Activated naive CD4-positive, alpha-beta T cell treated with anti-CD3 and anti-CD28 coated beads for 36 hours (primary cell): ENCODE measurements around the gene TFE3. TPM values are rescaled to one million over a fixed set of nuclear protein-coding genes. Genes with fewer than 3 reads are reported as not detected.

ENCODE experiments used
- CTCF ChIA-PET: fragments of 350-600 bp; sonication (Branson Sonifier 250); formaldehyde crosslinking; loops from one replicate; lab custom pipeline; 2021; ENCODE audit warnings: antibody characterized with exemption; lab: Charles Lee
- DNase-seq: peaks from one replicate; pipeline ENCODE4 v3.0.0-alpha.2; 2020
- H3K27ac Mint-ChIP-seq: one replicate; pipeline ENCODE4 v1.8.0; 2021; ENCODE audit warnings: mild to moderate bottlenecking, mixed read lengths
- H3K27me3 Mint-ChIP-seq: one replicate; pipeline ENCODE4 v1.8.0; 2021; ENCODE audit warnings: low read depth, mixed read lengths
- H3K36me3 Mint-ChIP-seq: one replicate; pipeline ENCODE4 v1.8.0; 2021; ENCODE audit warnings: low read depth, mixed read lengths
- H3K4me1 Mint-ChIP-seq: one replicate; pipeline ENCODE4 v1.8.0; 2021; ENCODE audit warnings: low read depth, mixed read lengths
- H3K4me3 Mint-ChIP-seq: one replicate; pipeline ENCODE4 v1.8.0; 2021; ENCODE audit warnings: mild to moderate bottlenecking, moderate library complexity, mixed read lengths
- H3K9me3 Mint-ChIP-seq: one replicate; pipeline ENCODE4 v1.8.0; 2021; ENCODE audit warnings: mixed read lengths
- intact Hi-C: fragments of 100-400 bp; cut with micrococcal nuclease; formaldehyde crosslinking; loops from one replicate; pipeline ENCODE4 v1.15.1; 2023
- total RNA-seq, 2 experiments: library from RNA; stranded (reverse); gene quantifications; one replicate each; pipeline ENCODE4 v1.2.3, GENCODE V29; 2021

TFE3 gene
- total RNA-seq, 2 experiments from 2014 or later = 34.7 to 35.5 TPM

DNA sequence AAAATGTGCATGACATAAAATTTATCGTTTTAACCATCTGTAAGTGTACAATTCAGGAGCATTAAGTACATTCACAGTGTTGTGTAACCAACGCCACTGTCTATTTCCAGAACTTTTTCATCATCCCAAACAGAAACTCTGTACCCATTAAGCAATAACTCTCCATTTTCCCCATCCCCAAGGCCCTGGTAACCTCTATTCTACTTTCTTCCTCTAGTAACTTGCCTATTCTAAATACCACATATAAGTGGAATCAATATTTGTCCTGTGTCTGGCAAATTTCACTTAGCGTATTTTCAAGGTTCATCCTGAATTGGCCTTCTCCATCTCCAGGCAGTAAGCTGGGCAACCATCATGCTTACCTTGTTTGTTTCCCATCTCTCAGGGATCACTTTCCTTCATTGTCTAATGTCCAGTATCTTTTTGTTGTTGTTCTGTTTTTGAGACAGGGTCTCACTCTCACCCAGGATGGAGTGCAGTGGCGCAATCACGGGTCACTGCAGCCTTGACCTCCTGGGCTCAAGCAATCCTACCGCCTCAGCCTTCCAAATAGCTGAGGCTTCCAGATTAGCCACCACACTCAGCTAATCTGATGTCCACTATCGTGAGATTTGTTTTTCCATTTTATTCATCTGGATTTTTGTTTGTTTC lies 23.4 kb downstream of the TFE3 start:
- CTCF ChIA-PET = no interaction called here
- DNase-seq = no peak
- H3K27ac Mint-ChIP-seq = no peak overlapping the region
- H3K36me3 Mint-ChIP-seq = no peaks in the 10 kb centered on the region
- no peaks in the 10 kb centered on the region for H3K9me3 Mint-ChIP-seq
- intact Hi-C loops = no loop called here
- H3K4me1 Mint-ChIP-seq = no peaks in the 10 kb centered on the region
- H3K27me3 Mint-ChIP-seq = no peaks in the 10 kb centered on the region
- no peak overlapping the region for H3K4me3 Mint-ChIP-seq

- Mint-ChIP-seq H3K4me1 (no peaks in the 10 kb centered on the region), H3K27ac (no peak overlapping the region), H3K9me3 (no peaks in the 10 kb centered on the region), H3K4me3 (no peak overlapping the region), H3K36me3 (no peaks in the 10 kb centered on the region), H3K27me3 (no peaks in the 10 kb centered on the region)
- no peak for DNase-seq
- CTCF ChIA-PET = no interaction called here
- intact Hi-C loops = no loop called here
These were observed 24.1 kb downstream of the TFE3 start for GRCh38 chrX:49019050-49019449.

GRCh38 chrX:49003696-49004095 lies 39.5 kb downstream of the TFE3 start:
- no peaks in the 10 kb centered on the region for H3K9me3 Mint-ChIP-seq
- H3K36me3 Mint-ChIP-seq = peaks cover 11% of the 10 kb centered on the region
- intact Hi-C loops = loop anchor here (5.0 kb wide), 2 partner anchors 91 to 106 kb away; partner anchors contain the start of genes PQBP1, SLC35A2 and TIMM17B
- peak overlapping the region; percentile 63 for H3K27ac Mint-ChIP-seq
- H3K4me3 Mint-ChIP-seq = no peak overlapping the region
- no peaks in the 10 kb centered on the region for H3K27me3 Mint-ChIP-seq
- H3K4me1 Mint-ChIP-seq = peaks cover 26% of the 10 kb centered on the region
- CTCF ChIA-PET = interaction anchor here (0.6 kb wide), 1 partner anchor 204 kb away, joined by 5 read pairs; no protein-coding TSS in a partner anchor
- no peak for DNase-seq

GRCh38 chrX:49002091-49002935 lies 40.8 kb downstream of the TFE3 start, which contains the start of gene GRIPAP1:
TSS of gene GRIPAP1 (minus strand) at chrX:49002264. CDS start at chrX:49002229, 35 bp downstream.
- Mint-ChIP-seq H3K4me1 (peaks cover 37% of the 10 kb centered on the region), H3K27me3 (no peaks in the 10 kb centered on the region), H3K4me3 (peak within 1 kb of the TSS; percentile 99), H3K36me3 (peaks cover 23% of the 10 kb centered on the region), H3K9me3 (no peaks in the 10 kb centered on the region), H3K27ac (peak within 1 kb of the TSS; percentile 97)
- DNase-seq = peak; percentile 85
- intact Hi-C loops = loop anchor here (1.0 to 5.0 kb wide), 5 partner anchors 41 to 266 kb away; partner anchors contain the start of genes PQBP1, SLC35A2, TFE3 and TIMM17B
- CTCF ChIA-PET = interaction anchor here (0.6 to 1.1 kb wide), 2 partner anchors 30 to 90 kb away, joined by 3 to 4 read pairs; partner anchors contain the start of gene KCND1

DNA sequence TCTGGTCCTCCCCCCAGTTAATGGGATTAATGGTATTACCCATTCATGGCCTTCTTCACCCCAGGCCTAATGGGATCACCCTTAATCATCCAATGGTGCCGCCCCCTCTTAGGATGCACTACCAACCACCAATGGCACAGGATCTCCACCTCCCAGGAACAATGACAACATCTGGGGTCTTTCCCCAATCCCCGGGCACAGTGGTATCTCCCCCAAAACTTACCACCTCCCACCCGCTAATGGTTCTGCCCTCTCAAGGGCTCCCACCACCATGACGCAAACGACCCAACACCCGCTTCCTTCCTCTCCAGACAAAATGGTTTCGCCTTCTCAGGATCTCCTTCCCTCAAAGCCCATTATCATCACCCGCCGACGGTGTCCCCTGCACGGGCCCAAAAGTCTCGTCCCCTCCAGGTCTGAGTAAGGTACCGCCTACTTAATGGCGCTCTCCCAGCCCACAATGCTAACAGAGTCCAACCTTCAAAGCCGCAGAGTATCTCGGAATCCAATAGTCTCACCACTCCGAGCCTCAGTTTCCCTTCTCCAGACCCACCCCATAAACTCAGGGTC lies 41.6 kb downstream of the TFE3 start:
- H3K36me3 Mint-ChIP-seq = peaks cover 27% of the 10 kb centered on the region
- peak overlapping the region; percentile 99 for H3K4me3 Mint-ChIP-seq
- intact Hi-C loops = loop anchor here (1.0 to 5.0 kb wide), 5 partner anchors 42 to 265 kb away; partner anchors contain the start of genes PQBP1, SLC35A2, TFE3 and TIMM17B
- no peaks in the 10 kb centered on the region for H3K27me3 Mint-ChIP-seq
- no peaks in the 10 kb centered on the region for H3K9me3 Mint-ChIP-seq
- H3K27ac Mint-ChIP-seq = peak overlapping the region; percentile 97
- DNase-seq = peak; percentile 63
- peaks cover 43% of the 10 kb centered on the region for H3K4me1 Mint-ChIP-seq
- CTCF ChIA-PET = interaction anchor here (0.6 to 1.1 kb wide), 2 partner anchors 30 to 89 kb away, joined by 3 to 4 read pairs; partner anchors contain the start of gene KCND1

DNA sequence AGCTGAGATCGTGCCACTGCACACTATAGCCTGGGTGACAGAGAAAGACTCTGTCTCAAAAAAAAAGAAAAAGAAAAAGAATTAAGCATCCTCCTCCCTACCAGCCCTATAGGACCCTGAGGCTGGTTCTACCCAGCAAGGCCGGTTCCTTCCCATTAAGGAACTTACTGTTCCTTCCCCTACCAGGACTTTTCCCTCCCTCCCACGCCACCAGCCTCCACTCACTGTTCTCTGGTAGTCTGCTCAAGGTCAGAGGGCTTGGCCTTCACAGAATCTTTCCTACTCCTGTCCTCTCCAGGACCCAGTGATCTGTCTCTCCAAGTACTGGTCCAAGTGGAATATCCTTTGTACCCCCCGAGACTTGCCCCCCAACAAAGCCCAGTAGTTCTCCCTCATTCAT lies 42.5 kb downstream of the TFE3 start:
- intact Hi-C loops = loop anchor here (5.0 kb wide), 2 partner anchors 88 to 103 kb away; partner anchors contain the start of genes PQBP1, SLC35A2 and TIMM17B
- DNase-seq = no peak

GRCh38 chrX:48999030-48999429 lies 44.1 kb downstream of the TFE3 start:
- Mint-ChIP-seq H3K27me3 (no peaks in the 10 kb centered on the region), H3K36me3 (peaks cover 35% of the 10 kb centered on the region), H3K4me3 (no peak overlapping the region), H3K9me3 (no peaks in the 10 kb centered on the region), H3K4me1 (peaks cover 44% of the 10 kb centered on the region), H3K27ac (no peak overlapping the region)
- CTCF ChIA-PET = no interaction called here
- intact Hi-C loops = loop anchor here (2.0 kb wide), 1 partner anchor 32 kb away; no protein-coding TSS in a partner anchor
- DNase-seq = peak; percentile 21

More for the DNA sequence above, 42.5 kb downstream of the TFE3 start:
- CTCF ChIA-PET = no interaction called here
- H3K27me3 Mint-ChIP-seq = no peaks in the 10 kb centered on the region
- H3K4me1 Mint-ChIP-seq = peaks cover 44% of the 10 kb centered on the region
- H3K36me3 Mint-ChIP-seq = peaks cover 27% of the 10 kb centered on the region
- peak overlapping the region; percentile 13 for H3K27ac Mint-ChIP-seq
- no peaks in the 10 kb centered on the region for H3K9me3 Mint-ChIP-seq
- peak overlapping the region; percentile 99 for H3K4me3 Mint-ChIP-seq

- Mint-ChIP-seq H3K4me3 (no peak overlapping the region), H3K9me3 (no peaks in the 10 kb centered on the region), H3K36me3 (peaks cover 35% of the 10 kb centered on the region), H3K27me3 (no peaks in the 10 kb centered on the region), H3K27ac (no peak overlapping the region), H3K4me1 (peaks cover 42% of the 10 kb centered on the region)
- no peak for DNase-seq
- intact Hi-C loops = loop anchor here (2.0 kb wide), 1 partner anchor 32 kb away; no protein-coding TSS in a partner anchor
- CTCF ChIA-PET = no interaction called here
These were observed 44.8 kb downstream of the TFE3 start for GRCh38 chrX:48998391-48998790.

- H3K4me3 Mint-ChIP-seq = no peak overlapping the region
These were observed 45.3 kb downstream of the TFE3 start for GRCh38 chrX:48997865-48998264.

DNA sequence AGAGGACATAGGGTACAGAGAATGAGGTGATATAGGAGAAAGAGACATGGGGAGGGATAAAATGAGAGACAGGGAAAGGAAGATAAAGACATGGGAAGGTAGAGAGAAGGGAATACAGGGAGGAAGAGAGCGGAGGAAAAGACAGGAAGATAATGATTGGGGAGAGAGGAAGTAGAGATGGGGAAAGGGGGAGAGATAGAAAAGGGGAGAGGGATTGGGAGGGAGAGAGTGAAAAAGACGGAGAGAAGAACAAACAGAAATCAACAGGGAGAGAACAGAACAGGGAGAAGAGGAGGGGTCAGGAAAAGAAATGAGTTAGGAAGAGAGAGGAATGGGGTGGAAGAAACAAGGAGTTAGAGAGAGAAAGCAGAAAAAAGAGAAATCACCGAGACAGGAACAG lies 45.7 kb downstream of the TFE3 start:
- H3K27me3 Mint-ChIP-seq = no peaks in the 10 kb centered on the region
- DNase-seq = no peak
- no peaks in the 10 kb centered on the region for H3K9me3 Mint-ChIP-seq
- H3K27ac Mint-ChIP-seq = no peak overlapping the region
- intact Hi-C loops = no loop called here
- CTCF ChIA-PET = no interaction called here
- no peak overlapping the region for H3K4me3 Mint-ChIP-seq
- peaks cover 36% of the 10 kb centered on the region for H3K36me3 Mint-ChIP-seq
- peaks cover 42% of the 10 kb centered on the region for H3K4me1 Mint-ChIP-seq

More at GRCh38 chrX:48997865-48998264, 45.3 kb downstream of the TFE3 start:
- Mint-ChIP-seq H3K9me3 (no peaks in the 10 kb centered on the region), H3K27me3 (no peaks in the 10 kb centered on the region), H3K4me1 (peaks cover 42% of the 10 kb centered on the region), H3K36me3 (peaks cover 36% of the 10 kb centered on the region), H3K27ac (peak overlapping the region; percentile 7)
- DNase-seq = no peak
- CTCF ChIA-PET = no interaction called here
- intact Hi-C loops = loop anchor here (2.0 kb wide), 1 partner anchor 31 kb away; no protein-coding TSS in a partner anchor

GRCh38 chrX:48996969-48997368 lies 46.2 kb downstream of the TFE3 start:
- H3K36me3 Mint-ChIP-seq = peaks cover 36% of the 10 kb centered on the region
- peaks cover 41% of the 10 kb centered on the region for H3K4me1 Mint-ChIP-seq
- intact Hi-C loops = no loop called here
- CTCF ChIA-PET = no interaction called here
- no peaks in the 10 kb centered on the region for H3K27me3 Mint-ChIP-seq
- peak; percentile 12 for DNase-seq
- H3K9me3 Mint-ChIP-seq = no peaks in the 10 kb centered on the region
- H3K27ac Mint-ChIP-seq = no peak overlapping the region
- H3K4me3 Mint-ChIP-seq = no peak overlapping the region

DNA sequence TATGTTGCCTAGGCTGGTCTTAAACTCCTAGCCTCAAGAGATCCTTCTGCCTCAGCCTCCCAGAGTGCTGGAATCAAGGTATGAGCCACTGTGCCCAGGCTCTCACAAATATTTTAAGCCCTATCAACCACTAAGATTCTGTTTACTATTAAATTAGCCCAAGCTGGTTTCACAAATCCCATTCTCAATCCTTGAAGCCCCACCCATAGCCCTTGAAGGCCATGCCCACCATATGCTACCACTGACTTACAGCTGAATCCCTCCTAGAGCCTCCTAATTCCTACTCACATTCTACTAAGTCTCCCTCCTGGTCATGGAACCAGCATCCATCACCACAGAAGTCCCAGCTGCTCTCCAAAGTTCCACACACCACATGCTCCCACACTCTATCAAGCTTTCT lies 50.8 kb downstream of the TFE3 start:
- no peak for DNase-seq
- intact Hi-C loops = no loop called here
- no peak overlapping the region for H3K27ac Mint-ChIP-seq
- peaks cover 7% of the 10 kb centered on the region for H3K4me1 Mint-ChIP-seq
- peaks cover 18% of the 10 kb centered on the region for H3K36me3 Mint-ChIP-seq
- no peak overlapping the region for H3K4me3 Mint-ChIP-seq
- CTCF ChIA-PET = no interaction called here
- H3K9me3 Mint-ChIP-seq = no peaks in the 10 kb centered on the region
- H3K27me3 Mint-ChIP-seq = no peaks in the 10 kb centered on the region
